Activated naive CD4-positive, alpha-beta T cell treated with anti-CD3 and anti-CD28 coated beads, Interleukin-2, amount 50 U/mL, for 24 hours (primary cell): Measurements from ENCODE around the gene ELP5.
A peak's percentile ranks its signal among the peaks of the same experiment; 100 is the strongest.

Experiments
- H3K27ac Mint-ChIP-seq: one replicate; pipeline ENCODE4 v1.8.0; 2021; ENCODE audit warnings: mild to moderate bottlenecking, mixed read lengths
- H3K27me3 Mint-ChIP-seq: one replicate; pipeline ENCODE4 v1.8.0; 2021; ENCODE audit warnings: mixed read lengths
- H3K36me3 Mint-ChIP-seq: one replicate; pipeline ENCODE4 v1.8.0; 2021; ENCODE audit warnings: mixed read lengths
- H3K4me1 Mint-ChIP-seq: one replicate; pipeline ENCODE4 v1.8.0; 2021; ENCODE audit warnings: mixed read lengths
- H3K4me3 Mint-ChIP-seq: one replicate; pipeline ENCODE4 v1.8.0; 2021; ENCODE audit warnings: mild to moderate bottlenecking, mixed read lengths
- H3K9me3 Mint-ChIP-seq: one replicate; pipeline ENCODE4 v1.8.0; 2021; ENCODE audit warnings: mixed read lengths

ELP5 gene

GRCh38 chr17:7216242-7217112, 35.5 kb upstream of the ELP5 start:
- H3K4me1 Mint-ChIP-seq: peaks cover 83% of the 10 kb centered on the region

GRCh38 chr17:7217113-7217987, 34.7 kb upstream of the ELP5 start:
- no peaks in the 10 kb centered on the region for H3K36me3 Mint-ChIP-seq
- H3K4me3 Mint-ChIP-seq: peak overlapping the region; percentile 74
- no peaks in the 10 kb centered on the region for H3K9me3 Mint-ChIP-seq
- H3K4me1 Mint-ChIP-seq: peaks cover 78% of the 10 kb centered on the region
- peak overlapping the region; percentile 85 for H3K27ac Mint-ChIP-seq
- no peaks in the 10 kb centered on the region for H3K27me3 Mint-ChIP-seq

More at GRCh38 chr17:7216242-7217112, 35.5 kb upstream of the ELP5 start:
- peak overlapping the region; percentile 59 for H3K4me3 Mint-ChIP-seq
- no peaks in the 10 kb centered on the region for H3K36me3 Mint-ChIP-seq
- no peaks in the 10 kb centered on the region for H3K9me3 Mint-ChIP-seq
- H3K27ac Mint-ChIP-seq: peak overlapping the region; percentile 48
- no peaks in the 10 kb centered on the region for H3K27me3 Mint-ChIP-seq

- no peaks in the 10 kb centered on the region for H3K36me3 Mint-ChIP-seq
- H3K27ac Mint-ChIP-seq: peak overlapping the region; percentile 65
- no peaks in the 10 kb centered on the region for H3K27me3 Mint-ChIP-seq
- H3K4me1 Mint-ChIP-seq: peaks cover 75% of the 10 kb centered on the region
- no peaks in the 10 kb centered on the region for H3K9me3 Mint-ChIP-seq
- peak overlapping the region; percentile 74 for H3K4me3 Mint-ChIP-seq
These were observed 33.8 kb upstream of the ELP5 start for GRCh38 chr17:7218166-7218565.

GRCh38 chr17:7218758-7219157, 33.3 kb upstream of the ELP5 start:
- Mint-ChIP-seq H3K36me3 (peaks cover 2% of the 10 kb centered on the region), H3K9me3 (no peaks in the 10 kb centered on the region), H3K27ac (peak overlapping the region; percentile 92), H3K4me3 (peak overlapping the region; percentile 92), H3K27me3 (no peaks in the 10 kb centered on the region), H3K4me1 (peaks cover 69% of the 10 kb centered on the region)

GRCh38 chr17:7219229-7219811, 32.7 kb upstream of the ELP5 start:
- no peaks in the 10 kb centered on the region for H3K9me3 Mint-ChIP-seq
- H3K4me3 Mint-ChIP-seq: peak overlapping the region; percentile 92
- H3K27me3 Mint-ChIP-seq: no peaks in the 10 kb centered on the region
- peaks cover 64% of the 10 kb centered on the region for H3K4me1 Mint-ChIP-seq
- peaks cover 4% of the 10 kb centered on the region for H3K36me3 Mint-ChIP-seq
- peak overlapping the region; percentile 92 for H3K27ac Mint-ChIP-seq

GRCh38 chr17:7219812-7220592, 32.0 kb upstream of the ELP5 start, which contains the start of the genes ACADVL and DLG4:
TSS of gene ACADVL (plus strand) at chr17:7219938. CDS start at chr17:7219985, 47 bp downstream.
TSS of gene DLG4 (minus strand) at chr17:7219836.
- peak within 1 kb of the TSS; percentile 92 for H3K27ac Mint-ChIP-seq
- peak within 1 kb of the TSS; percentile 92 for H3K4me3 Mint-ChIP-seq
- H3K27me3 Mint-ChIP-seq: no peaks in the 10 kb centered on the region
- H3K36me3 Mint-ChIP-seq: peaks cover 4% of the 10 kb centered on the region
- H3K9me3 Mint-ChIP-seq: no peaks in the 10 kb centered on the region
- peaks cover 57% of the 10 kb centered on the region for H3K4me1 Mint-ChIP-seq

GRCh38 chr17:7220593-7221277, 31.3 kb upstream of the ELP5 start:
- Mint-ChIP-seq H3K4me3 (peak overlapping the region; percentile 92), H3K27ac (peak overlapping the region; percentile 90), H3K27me3 (no peaks in the 10 kb centered on the region), H3K36me3 (peaks cover 4% of the 10 kb centered on the region), H3K9me3 (no peaks in the 10 kb centered on the region), H3K4me1 (peaks cover 50% of the 10 kb centered on the region)

GRCh38 chr17:7221278-7222092, 30.5 kb upstream of the ELP5 start:
- H3K27me3 Mint-ChIP-seq: no peaks in the 10 kb centered on the region
- no peak overlapping the region for H3K4me3 Mint-ChIP-seq
- H3K9me3 Mint-ChIP-seq: no peaks in the 10 kb centered on the region
- H3K4me1 Mint-ChIP-seq: peaks cover 42% of the 10 kb centered on the region
- H3K36me3 Mint-ChIP-seq: peaks cover 4% of the 10 kb centered on the region
- H3K27ac Mint-ChIP-seq: peak overlapping the region; percentile 8

GRCh38 chr17:7222093-7222971, 29.7 kb upstream of the ELP5 start:
- Mint-ChIP-seq H3K4me1 (peaks cover 38% of the 10 kb centered on the region), H3K27ac (peak overlapping the region; percentile 59)

GRCh38 chr17:7222972-7223292, 29.1 kb upstream of the ELP5 start:
- Mint-ChIP-seq H3K27ac (peak overlapping the region; percentile 59), H3K9me3 (no peaks in the 10 kb centered on the region), H3K27me3 (no peaks in the 10 kb centered on the region), H3K4me3 (no peak overlapping the region), H3K4me1 (peaks cover 34% of the 10 kb centered on the region), H3K36me3 (peaks cover 4% of the 10 kb centered on the region)

More at GRCh38 chr17:7222093-7222971, 29.7 kb upstream of the ELP5 start:
- peaks cover 4% of the 10 kb centered on the region for H3K36me3 Mint-ChIP-seq
- H3K4me3 Mint-ChIP-seq: no peak overlapping the region
- no peaks in the 10 kb centered on the region for H3K9me3 Mint-ChIP-seq
- no peaks in the 10 kb centered on the region for H3K27me3 Mint-ChIP-seq

- H3K27ac Mint-ChIP-seq: no peak overlapping the region
- H3K36me3 Mint-ChIP-seq: peaks cover 7% of the 10 kb centered on the region
- no peaks in the 10 kb centered on the region for H3K27me3 Mint-ChIP-seq
- H3K9me3 Mint-ChIP-seq: no peaks in the 10 kb centered on the region
- peaks cover 34% of the 10 kb centered on the region for H3K4me1 Mint-ChIP-seq
- no peak overlapping the region for H3K4me3 Mint-ChIP-seq
These were observed 28.6 kb upstream of the ELP5 start for GRCh38 chr17:7223375-7223774.

GRCh38 chr17:7224110-7224509, 27.9 kb upstream of the ELP5 start:
- no peak overlapping the region for H3K27ac Mint-ChIP-seq
- H3K4me1 Mint-ChIP-seq: peaks cover 26% of the 10 kb centered on the region
- H3K4me3 Mint-ChIP-seq: no peak overlapping the region
- H3K36me3 Mint-ChIP-seq: peaks cover 7% of the 10 kb centered on the region
- no peaks in the 10 kb centered on the region for H3K27me3 Mint-ChIP-seq
- no peaks in the 10 kb centered on the region for H3K9me3 Mint-ChIP-seq

- Mint-ChIP-seq H3K27ac (no peak overlapping the region), H3K27me3 (no peaks in the 10 kb centered on the region), H3K4me1 (peaks cover 20% of the 10 kb centered on the region), H3K36me3 (peaks cover 7% of the 10 kb centered on the region), H3K4me3 (no peak overlapping the region), H3K9me3 (no peaks in the 10 kb centered on the region)
These were observed 27.3 kb upstream of the ELP5 start for GRCh38 chr17:7224661-7225111.
